GM12801 (cell line): ENCODE results near the gene USE1.

Experiments used
- CTCF ChIP-seq: IDR thresholded peaks from one replicate; pipeline ENCODE4 v1.5.1; 2011; ENCODE audit warnings: control low read depth; ENCODE audit not compliant: insufficient read length; ENCODE audit errors: extremely low read depth

The USE1 gene

GRCh38 chr19:17232258-17232657 lies 17.1 kb downstream of the USE1 start:
- TF ChIP-seq CTCF, result no peak

GRCh38 chr19:17234911-17235299 lies 19.7 kb downstream of the USE1 start:
- no peak for TF ChIP-seq CTCF

- no peak for TF ChIP-seq CTCF
These were observed 20.3 kb downstream of the USE1 start for GRCh38 chr19:17235300-17235970.

GRCh38 chr19:17235971-17236777 lies 21.0 kb downstream of the USE1 start:
- no peak for TF ChIP-seq CTCF

- TF ChIP-seq CTCF, result no peak
These were observed 21.8 kb downstream of the USE1 start for GRCh38 chr19:17236811-17237543.

GRCh38 chr19:17237747-17238706 lies 22.9 kb downstream of the USE1 start:
- no peak for TF ChIP-seq CTCF
